Liver (tissue), 9 donors: ENCODE results near the gene MED22. TPM values are rescaled to one million over a fixed set of nuclear protein-coding genes. Genes with fewer than 3 reads are reported as not detected.

Experiments used
- DNase-seq: peaks from one replicate; pipeline ENCODE4 v3.0.0-alpha.2; 2017; ENCODE audit warnings: low spot score
- H3K27ac ChIP-seq, 2 donors: one replicate each; pipeline ENCODE4 v1.7.0; 2013; ENCODE audit warnings: inconsistent platforms in 2 of 2, low read length in 2 of 2, control low read depth in 1 of 2, low read depth in 1 of 2, mild to moderate bottlenecking in 1 of 2
- H3K27me3 ChIP-seq, 4 donors: one replicate each; pipeline versions ENCODE4 v1.6.1 to v1.7.0; 2013; ENCODE audit warnings: low read length in 3 of 4, inconsistent platforms in 1 of 4, mild to moderate bottlenecking in 1 of 4, moderate library complexity in 1 of 4; ENCODE audit not compliant: control insufficient read depth in 4 of 4, insufficient read depth in 4 of 4
- H3K36me3 ChIP-seq, 4 donors: one replicate each; pipeline versions ENCODE4 v1.6.1 to v1.7.0; 2013; ENCODE audit warnings: low read length in 3 of 4, mild to moderate bottlenecking in 3 of 4, low read depth in 1 of 4, moderate library complexity in 1 of 4; ENCODE audit not compliant: control insufficient read depth in 4 of 4, insufficient read depth in 3 of 4
- H3K4me1 ChIP-seq, 4 donors: one replicate each; pipeline versions ENCODE4 v1.6.1 to v1.7.0; 2013; ENCODE audit warnings: low read length in 3 of 4, mild to moderate bottlenecking in 3 of 4, moderate library complexity in 1 of 4; ENCODE audit not compliant: control insufficient read depth in 4 of 4, insufficient read depth in 4 of 4
- H3K4me3 ChIP-seq, 3 donors: one replicate each; pipeline versions ENCODE4 v1.6.1 to v1.7.0; 2013; ENCODE audit warnings: low read length in 3 of 3, control low read depth in 1 of 3, low read depth in 1 of 3, mild to moderate bottlenecking in 1 of 3
- H3K9ac ChIP-seq, 2 donors: one replicate each; pipeline ENCODE4 v1.7.0; 2013; ENCODE audit warnings: low read length in 2 of 2, mild to moderate bottlenecking in 2 of 2, moderate library complexity in 2 of 2, control low read depth in 1 of 2, low read depth in 1 of 2
- H3K9me3 ChIP-seq, 4 donors: one replicate each; pipeline versions ENCODE4 v1.6.1 to v1.7.0; 2013; ENCODE audit warnings: low read length in 3 of 4; ENCODE audit not compliant: control insufficient read depth in 4 of 4
- FOXA1 ChIP-seq: IDR thresholded peaks from 2 replicates; pipeline ENCODE4 v1.6.1; 2016; ENCODE audit warnings: antibody characterized with exemption
- GABPA ChIP-seq, 2 donors: IDR thresholded peaks in 1 of 2; conservative IDR thresholded peaks in 1 of 2; 2 replicates each; pipeline ENCODE4 v1.6.1; 2016; ENCODE audit warnings: antibody characterized with exemption in 2 of 2, mild to moderate bottlenecking in 1 of 2, moderate library complexity in 1 of 2
- HNF4A ChIP-seq, 2 donors: conservative IDR thresholded peaks; 2 replicates each; pipeline ENCODE4 v1.6.1; 2016; ENCODE audit warnings: antibody characterized with exemption in 2 of 2, mild to moderate bottlenecking in 2 of 2
- HNF4G ChIP-seq: IDR thresholded peaks from 2 replicates; pipeline ENCODE4 v1.6.1; 2016; ENCODE audit warnings: antibody characterized with exemption
- JUND ChIP-seq, 2 donors: IDR thresholded peaks; 2 replicates each; pipeline ENCODE4 v1.6.1; 2016; ENCODE audit warnings: antibody characterized with exemption in 2 of 2
- NR2F2 ChIP-seq: IDR thresholded peaks from 2 replicates; pipeline ENCODE4 v1.6.1; 2016; ENCODE audit warnings: antibody characterized with exemption
- RXRA ChIP-seq, 2 donors: IDR thresholded peaks; 2 replicates each; pipeline ENCODE4 v1.6.1; 2017 to 2018; ENCODE audit warnings: antibody characterized with exemption in 2 of 2, mild to moderate bottlenecking in 1 of 2
- SP1 ChIP-seq: IDR thresholded peaks from 2 replicates; pipeline ENCODE4 v1.6.1; 2018; ENCODE audit warnings: antibody characterized with exemption, mild to moderate bottlenecking
- TAF1 ChIP-seq: conservative IDR thresholded peaks from 2 replicates; pipeline ENCODE4 v1.6.1; 2016; ENCODE audit warnings: antibody characterized with exemption, mild to moderate bottlenecking
- YY1 ChIP-seq: IDR thresholded peaks from 2 replicates; pipeline ENCODE4 v1.6.1; 2016; ENCODE audit warnings: antibody characterized with exemption, mild to moderate bottlenecking
- WGBS: extraction: QIAGEN DNeasy Blood & Tissue Kit; methylation state at CpG from one replicate; pipeline ENCODE4 v1.1.7; 2013; 5-methylcytosine and 5-hydroxymethylcytosine counted together
- polyA plus RNA-seq, 2 donors: library from polyadenylated mRNA; stranded (reverse) in 1 of 2; unstranded in 1 of 2; fragments of 200-250 nt in 1 of 2; fragments of >200 nt in 1 of 2; fragmentation: Nextera tagmentation in 1 of 2; extraction: Ambion mirVana in 1 of 2; gene quantifications; one replicate each; pipeline versions ENCODE4 v1.2.1 to v1.2.3, GENCODE V29; 2013 to 2015
- total RNA-seq, 2 donors: library from RNA; depleted of rRNA; stranded (reverse); fragments of >200 nt; gene quantifications; one replicate each; pipeline ENCODE4 v1.2.3, GENCODE V29; 2014
- TF ChIP-seq, protein P1 (sequence below): IDR thresholded peaks from 2 replicates; pipeline ENCODE4 v1.6.1; 2016; ENCODE audit warnings: antibody characterized with exemption, mild to moderate bottlenecking
- TF ChIP-seq, protein P2 (sequence below): IDR thresholded peaks from 2 replicates; pipeline ENCODE4 v1.6.1; 2016; ENCODE audit warnings: antibody characterized with exemption
- TF ChIP-seq, protein P3 (sequence below): fragments of 150-350 bp; IDR thresholded peaks from 2 replicates; pipeline ENCODE4 v1.5.1; 2017; ENCODE audit warnings: improper control_type of control experiment, low read depth, low read length; ENCODE audit not compliant: missing input control
- donor health status: healthy.
- donor health status: healthy.
- donor health status: healthy.
- donor health status: healthy.
- donor health status: healthy.

MED22 gene
- total and polyA plus RNA-seq, 4 donors = 3.1 to 10.3 (median 9.9) TPM

DNA sequence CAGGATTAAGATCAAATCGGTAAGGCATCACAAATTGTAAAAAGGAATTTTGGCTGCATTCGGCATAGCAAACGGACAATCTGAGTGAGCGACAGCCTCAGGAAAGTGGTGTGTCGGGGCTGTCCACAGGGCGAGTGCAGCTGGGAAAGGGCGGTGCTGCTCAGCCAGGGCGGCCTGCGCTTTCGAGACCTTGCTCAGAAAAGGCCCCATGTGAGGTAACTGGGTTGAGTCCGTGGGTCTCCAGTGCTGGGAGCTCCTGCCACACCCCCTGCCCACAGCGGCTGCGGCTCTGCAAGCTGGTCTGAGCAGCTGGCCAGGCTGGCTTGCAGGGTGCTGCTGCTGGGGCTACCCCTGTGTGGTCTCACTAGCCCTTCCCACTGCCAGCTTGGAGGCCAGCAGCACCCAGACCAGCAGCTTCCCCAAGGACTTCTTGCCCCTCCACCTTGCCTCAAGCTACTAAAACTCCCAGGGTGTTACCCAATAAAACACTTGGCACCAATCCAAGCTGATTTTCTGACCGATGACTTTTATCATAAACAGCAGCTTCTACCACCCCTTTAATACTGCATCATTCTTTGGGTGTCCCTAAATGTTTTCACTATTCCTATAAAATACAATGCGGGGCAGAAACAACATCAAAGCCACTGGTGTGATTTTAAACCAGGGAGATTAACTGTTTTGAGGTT lies 14.6 kb upstream of the MED22 start:
- Histone ChIP-seq H3K9me3 (no peaks in the 10 kb centered on the region), H3K36me3 (peaks cover 23 to 72% (median 61%) of the 10 kb centered on the region in 4 donors), H3K27me3 (no peaks in the 10 kb centered on the region), H3K9ac (no peak overlapping the region), H3K4me1 (peaks cover 0 to 34% (median 13%) of the 10 kb centered on the region in 4 donors), H3K4me3 (no peak overlapping the region), H3K27ac (no peak overlapping the region)
- 91% methylated on average over 15 of the region's 15 CpGs for WGBS
- TF ChIP-seq, protein P1, sequence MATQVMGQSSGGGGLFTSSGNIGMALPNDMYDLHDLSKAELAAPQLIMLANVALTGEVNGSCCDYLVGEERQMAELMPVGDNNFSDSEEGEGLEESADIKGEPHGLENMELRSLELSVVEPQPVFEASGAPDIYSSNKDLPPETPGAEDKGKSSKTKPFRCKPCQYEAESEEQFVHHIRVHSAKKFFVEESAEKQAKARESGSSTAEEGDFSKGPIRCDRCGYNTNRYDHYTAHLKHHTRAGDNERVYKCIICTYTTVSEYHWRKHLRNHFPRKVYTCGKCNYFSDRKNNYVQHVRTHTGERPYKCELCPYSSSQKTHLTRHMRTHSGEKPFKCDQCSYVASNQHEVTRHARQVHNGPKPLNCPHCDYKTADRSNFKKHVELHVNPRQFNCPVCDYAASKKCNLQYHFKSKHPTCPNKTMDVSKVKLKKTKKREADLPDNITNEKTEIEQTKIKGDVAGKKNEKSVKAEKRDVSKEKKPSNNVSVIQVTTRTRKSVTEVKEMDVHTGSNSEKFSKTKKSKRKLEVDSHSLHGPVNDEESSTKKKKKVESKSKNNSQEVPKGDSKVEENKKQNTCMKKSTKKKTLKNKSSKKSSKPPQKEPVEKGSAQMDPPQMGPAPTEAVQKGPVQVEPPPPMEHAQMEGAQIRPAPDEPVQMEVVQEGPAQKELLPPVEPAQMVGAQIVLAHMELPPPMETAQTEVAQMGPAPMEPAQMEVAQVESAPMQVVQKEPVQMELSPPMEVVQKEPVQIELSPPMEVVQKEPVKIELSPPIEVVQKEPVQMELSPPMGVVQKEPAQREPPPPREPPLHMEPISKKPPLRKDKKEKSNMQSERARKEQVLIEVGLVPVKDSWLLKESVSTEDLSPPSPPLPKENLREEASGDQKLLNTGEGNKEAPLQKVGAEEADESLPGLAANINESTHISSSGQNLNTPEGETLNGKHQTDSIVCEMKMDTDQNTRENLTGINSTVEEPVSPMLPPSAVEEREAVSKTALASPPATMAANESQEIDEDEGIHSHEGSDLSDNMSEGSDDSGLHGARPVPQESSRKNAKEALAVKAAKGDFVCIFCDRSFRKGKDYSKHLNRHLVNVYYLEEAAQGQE = no peak
- no peak for TF ChIP-seq RXRA (IDR thresholded peaks at IDR 0.05)
- no peak for TF ChIP-seq HNF4G
- TF ChIP-seq SP1 = no peak
- no peak for TF ChIP-seq TAF1
- no peak for TF ChIP-seq HNF4A (conservative IDR thresholded peaks at IDR 0.05)
- no peak for TF ChIP-seq JUND (IDR thresholded peaks at IDR 0.05)
- TF ChIP-seq NR2F2 = no peak
- no peak for TF ChIP-seq YY1
- TF ChIP-seq, protein P2, sequence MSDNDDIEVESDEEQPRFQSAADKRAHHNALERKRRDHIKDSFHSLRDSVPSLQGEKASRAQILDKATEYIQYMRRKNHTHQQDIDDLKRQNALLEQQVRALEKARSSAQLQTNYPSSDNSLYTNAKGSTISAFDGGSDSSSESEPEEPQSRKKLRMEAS = no peak
- TF ChIP-seq FOXA1 = no peak
- TF ChIP-seq, protein P3, sequence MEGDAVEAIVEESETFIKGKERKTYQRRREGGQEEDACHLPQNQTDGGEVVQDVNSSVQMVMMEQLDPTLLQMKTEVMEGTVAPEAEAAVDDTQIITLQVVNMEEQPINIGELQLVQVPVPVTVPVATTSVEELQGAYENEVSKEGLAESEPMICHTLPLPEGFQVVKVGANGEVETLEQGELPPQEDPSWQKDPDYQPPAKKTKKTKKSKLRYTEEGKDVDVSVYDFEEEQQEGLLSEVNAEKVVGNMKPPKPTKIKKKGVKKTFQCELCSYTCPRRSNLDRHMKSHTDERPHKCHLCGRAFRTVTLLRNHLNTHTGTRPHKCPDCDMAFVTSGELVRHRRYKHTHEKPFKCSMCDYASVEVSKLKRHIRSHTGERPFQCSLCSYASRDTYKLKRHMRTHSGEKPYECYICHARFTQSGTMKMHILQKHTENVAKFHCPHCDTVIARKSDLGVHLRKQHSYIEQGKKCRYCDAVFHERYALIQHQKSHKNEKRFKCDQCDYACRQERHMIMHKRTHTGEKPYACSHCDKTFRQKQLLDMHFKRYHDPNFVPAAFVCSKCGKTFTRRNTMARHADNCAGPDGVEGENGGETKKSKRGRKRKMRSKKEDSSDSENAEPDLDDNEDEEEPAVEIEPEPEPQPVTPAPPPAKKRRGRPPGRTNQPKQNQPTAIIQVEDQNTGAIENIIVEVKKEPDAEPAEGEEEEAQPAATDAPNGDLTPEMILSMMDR = no peak
- TF ChIP-seq GABPA (IDR thresholded peaks at IDR 0.05 in 1 of 2, conservative IDR thresholded peaks at IDR 0.05 in 1 of 2) = no peak
- DNase-seq = no peak

- Histone ChIP-seq H3K9me3 (no peaks in the 10 kb centered on the region), H3K9ac (no peak overlapping the region), H3K27me3 (no peaks in the 10 kb centered on the region), H3K36me3 (peaks cover 21 to 63% (median 55%) of the 10 kb centered on the region in 4 donors), H3K27ac (no peak overlapping the region), H3K4me1 (peaks cover 3 to 36% (median 17%) of the 10 kb centered on the region in 4 donors), H3K4me3 (no peak overlapping the region)
- no peak for DNase-seq
- WGBS = 84% methylated on average over 13 of the region's 13 CpGs
- no peak for TF ChIP-seq HNF4G
These were observed 13.7 kb upstream of the MED22 start for GRCh38 chr9:133361507-133362092.
